Parathyroid adenoma (tissue), 2 donors: ENCODE measurements around the gene MLKL.
"Not testable (repeated sequence)": the region's sequence is repeated elsewhere in the genome, so short reads cannot be mapped to it uniquely, and the experiment has no call there.

Experiments used
- H2AFZ ChIP-seq: fragments of 300-600 bp; sonication (generic); one replicate; pipeline ENCODE4 v1.7.0; 2017; ENCODE audit warnings: antibody characterized with exemption, mild to moderate bottlenecking
- H3K27ac ChIP-seq: fragments of 300-600 bp; sonication (generic); one replicate; pipeline ENCODE4 v1.7.0; 2017
- H3K27me3 ChIP-seq: fragments of 300-600 bp; sonication (generic); one replicate; pipeline ENCODE4 v1.7.0; 2017; ENCODE audit warnings: low read length; ENCODE audit not compliant: control insufficient read depth, insufficient read depth
- H3K36me3 ChIP-seq: fragments of 300-600 bp; sonication (generic); one replicate; pipeline ENCODE4 v1.7.0; 2017; ENCODE audit warnings: low read length; ENCODE audit not compliant: control insufficient read depth, insufficient read depth
- H3K4me1 ChIP-seq: fragments of 300-600 bp; sonication (generic); one replicate; pipeline ENCODE4 v1.7.0; 2017; ENCODE audit warnings: control low read depth
- H3K4me2 ChIP-seq: fragments of 300-600 bp; sonication (generic); one replicate; pipeline ENCODE4 v1.7.0; 2017; ENCODE audit warnings: low read length
- H3K4me3 ChIP-seq: fragments of 300-600 bp; sonication (generic); one replicate; pipeline ENCODE4 v1.7.0; 2017; ENCODE audit warnings: low read depth, low read length
- H3K79me2 ChIP-seq: fragments of 300-600 bp; sonication (generic); one replicate; pipeline ENCODE4 v1.7.0; 2017; ENCODE audit warnings: control low read depth
- H3K9ac ChIP-seq: fragments of 300-600 bp; sonication (generic); one replicate; pipeline ENCODE4 v1.7.0; 2017; ENCODE audit warnings: mild to moderate bottlenecking
- H3K9me3 ChIP-seq: fragments of 300-600 bp; sonication (generic); one replicate; pipeline ENCODE4 v1.7.0; 2017; ENCODE audit warnings: low read length; ENCODE audit not compliant: control insufficient read depth
- TF ChIP-seq, protein P1 (sequence below): fragments of 300-600 bp; sonication (generic); IDR thresholded peaks from one replicate; pipeline ENCODE4 v1.7.0; 2017; ENCODE audit warnings: antibody characterized with exemption, mild to moderate bottlenecking
- donor health status: primary hyperparathyroidism.

Gene MLKL

DNA sequence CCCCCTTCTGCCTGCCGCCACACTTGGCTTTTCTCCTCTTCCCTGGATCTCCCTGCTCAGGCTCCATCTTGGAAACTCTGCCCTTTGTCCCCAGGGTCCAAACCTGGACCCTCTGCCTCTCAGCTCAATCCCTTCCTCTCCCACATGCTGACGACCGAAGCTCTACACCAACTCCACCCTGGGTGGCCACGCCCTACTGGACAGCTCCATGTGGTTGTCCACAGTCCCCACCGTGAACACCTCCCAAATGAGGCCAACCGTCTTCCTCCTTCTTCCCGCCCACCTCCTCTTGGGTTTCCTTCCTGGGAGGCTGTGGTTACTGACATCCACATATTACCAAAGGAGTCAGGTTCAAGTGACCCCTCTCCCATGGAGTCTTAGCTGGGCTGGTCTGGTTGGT, 22.6 kb upstream of the MLKL start:
- Histone ChIP-seq H2AFZ (no peak overlapping the region), H3K4me2 (no peak overlapping the region), H3K36me3 (no peaks in the 10 kb centered on the region), H3K9me3 (no peaks in the 10 kb centered on the region), H3K4me3 (no peak overlapping the region), H3K4me1 (no peaks in the 10 kb centered on the region), H3K9ac (no peak overlapping the region), H3K27ac (no peak overlapping the region), H3K27me3 (no peaks in the 10 kb centered on the region), H3K79me2 (no peaks in the 10 kb centered on the region)
- TF ChIP-seq, protein P1, sequence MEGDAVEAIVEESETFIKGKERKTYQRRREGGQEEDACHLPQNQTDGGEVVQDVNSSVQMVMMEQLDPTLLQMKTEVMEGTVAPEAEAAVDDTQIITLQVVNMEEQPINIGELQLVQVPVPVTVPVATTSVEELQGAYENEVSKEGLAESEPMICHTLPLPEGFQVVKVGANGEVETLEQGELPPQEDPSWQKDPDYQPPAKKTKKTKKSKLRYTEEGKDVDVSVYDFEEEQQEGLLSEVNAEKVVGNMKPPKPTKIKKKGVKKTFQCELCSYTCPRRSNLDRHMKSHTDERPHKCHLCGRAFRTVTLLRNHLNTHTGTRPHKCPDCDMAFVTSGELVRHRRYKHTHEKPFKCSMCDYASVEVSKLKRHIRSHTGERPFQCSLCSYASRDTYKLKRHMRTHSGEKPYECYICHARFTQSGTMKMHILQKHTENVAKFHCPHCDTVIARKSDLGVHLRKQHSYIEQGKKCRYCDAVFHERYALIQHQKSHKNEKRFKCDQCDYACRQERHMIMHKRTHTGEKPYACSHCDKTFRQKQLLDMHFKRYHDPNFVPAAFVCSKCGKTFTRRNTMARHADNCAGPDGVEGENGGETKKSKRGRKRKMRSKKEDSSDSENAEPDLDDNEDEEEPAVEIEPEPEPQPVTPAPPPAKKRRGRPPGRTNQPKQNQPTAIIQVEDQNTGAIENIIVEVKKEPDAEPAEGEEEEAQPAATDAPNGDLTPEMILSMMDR: no peak

DNA sequence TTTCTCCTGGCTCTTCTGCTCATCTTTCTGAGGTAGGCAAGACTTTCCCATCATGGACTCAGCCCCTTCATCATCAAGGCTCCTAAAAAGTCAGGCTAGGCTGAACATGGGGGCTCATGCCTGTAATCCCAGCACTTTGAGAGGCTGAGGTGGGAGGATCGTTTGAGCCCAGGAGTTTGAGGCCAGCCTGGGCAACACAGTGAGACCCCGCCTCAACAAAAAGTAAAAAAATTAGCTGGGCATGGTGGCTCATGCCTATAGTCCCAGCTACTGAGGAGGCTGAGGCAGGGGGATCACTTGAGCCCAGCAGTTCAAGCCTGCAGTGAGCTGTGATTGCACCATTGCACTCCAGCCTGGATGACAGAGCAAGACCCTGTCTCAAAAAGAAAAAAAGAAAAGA, 21.5 kb upstream of the MLKL start:
- not testable (repeated sequence) for H3K9me3 ChIP-seq, H3K27me3 ChIP-seq, H3K27ac ChIP-seq, H3K4me3 ChIP-seq, H3K9ac ChIP-seq, H2AFZ ChIP-seq, H3K4me2 ChIP-seq, H3K4me1 ChIP-seq, H3K36me3 ChIP-seq, H3K79me2 ChIP-seq

GRCh38 chr16:74721716-74722115, 21.1 kb upstream of the MLKL start:
- H3K27ac ChIP-seq: no peak overlapping the region

DNA sequence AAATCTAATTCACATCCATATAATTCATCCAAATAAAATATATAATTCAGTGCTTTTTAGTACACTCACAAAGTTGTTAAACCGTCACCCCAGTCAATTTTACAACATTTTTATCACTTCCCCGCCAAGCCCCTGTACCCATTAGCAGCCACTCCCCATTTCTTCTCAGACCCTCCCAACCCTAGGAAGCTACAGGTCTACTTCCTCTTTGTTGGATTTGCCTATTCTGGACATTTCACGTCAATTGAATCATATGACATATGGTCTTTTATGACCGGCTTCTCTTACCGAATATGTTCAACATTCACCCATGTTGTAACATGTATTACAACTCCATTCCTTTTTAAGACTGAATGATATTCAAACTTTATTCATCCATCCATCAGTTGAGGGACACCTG, 19.9 kb upstream of the MLKL start:
- Histone ChIP-seq H3K4me1 (no peaks in the 10 kb centered on the region), H3K27me3 (no peaks in the 10 kb centered on the region), H3K79me2 (no peaks in the 10 kb centered on the region), H3K9ac (no peak overlapping the region), H3K9me3 (no peaks in the 10 kb centered on the region), H3K4me2 (no peak overlapping the region), H2AFZ (no peak overlapping the region), H3K4me3 (no peak overlapping the region), H3K36me3 (no peaks in the 10 kb centered on the region), H3K27ac (no peak overlapping the region)
- TF ChIP-seq, protein P1: no peak

More at GRCh38 chr16:74721716-74722115, 21.1 kb upstream of the MLKL start:
- H3K4me1 ChIP-seq: no peaks in the 10 kb centered on the region
- H3K27me3 ChIP-seq: no peaks in the 10 kb centered on the region
- no peaks in the 10 kb centered on the region for H3K36me3 ChIP-seq
- H3K9me3 ChIP-seq: no peaks in the 10 kb centered on the region
- no peak overlapping the region for H2AFZ ChIP-seq
- no peak overlapping the region for H3K9ac ChIP-seq
- H3K4me2 ChIP-seq: no peak overlapping the region
- H3K4me3 ChIP-seq: no peak overlapping the region
- H3K79me2 ChIP-seq: no peaks in the 10 kb centered on the region
- TF ChIP-seq, protein P1: no peak

GRCh38 chr16:74718741-74719610, 18.3 kb upstream of the MLKL start:
- TF ChIP-seq, protein P1: no peak
- no peaks in the 10 kb centered on the region for H3K9me3 ChIP-seq

More at GRCh38 chr16:74718741-74719610, 18.3 kb upstream of the MLKL start:
- Histone ChIP-seq H3K9ac (no peak overlapping the region), H3K27ac (no peak overlapping the region), H3K36me3 (no peaks in the 10 kb centered on the region), H3K79me2 (no peaks in the 10 kb centered on the region), H3K4me2 (no peak overlapping the region), H3K27me3 (no peaks in the 10 kb centered on the region), H3K4me1 (no peaks in the 10 kb centered on the region), H2AFZ (no peak overlapping the region), H3K4me3 (no peak overlapping the region)
